A549 (cell line): ENCODE data around the gene EGFL7.

ENCODE experiments used
- CEBPB ChIP-seq, 2 experiments: fragments of >200 bp in 1 of 2; sonication (Bioruptor Twin) in 1 of 2; formaldehyde crosslinking in 1 of 2; IDR thresholded peaks; 2 replicates each; pipeline ENCODE4 v1.6.1; 2012 to 2016
- EP300 ChIP-seq, 2 experiments: fragments of >200 bp; sonication (Bioruptor Twin); formaldehyde crosslinking; IDR thresholded peaks; 2 replicates in 1 of 2; 3 replicates in 1 of 2; pipeline ENCODE4 v1.6.1; 2016 to 2017
- GATA3 ChIP-seq: IDR thresholded peaks from 2 replicates; pipeline ENCODE4 v1.6.1; 2012; ENCODE audit warnings: borderline replicate concordance
- MYC ChIP-seq: IDR thresholded peaks from 2 replicates; pipeline ENCODE4 v1.6.1; 2012; ENCODE audit warnings: mild to moderate bottlenecking, inconsistent platforms, low read length, improper control_type of control experiment, borderline replicate concordance
- POLR2A ChIP-seq: IDR thresholded peaks from 2 replicates; pipeline ENCODE4 v1.6.1; 2012; ENCODE audit warnings: mild to moderate bottlenecking, low read length
- SREBF2 ChIP-seq: fragments of 450-650 bp; IDR thresholded peaks from 2 replicates; pipeline ENCODE4 v1.6.1; 2014; ENCODE audit warnings: mild to moderate bottlenecking, moderate library complexity
- USF2 ChIP-seq: fragments of 450-650 bp; IDR thresholded peaks from 2 replicates; pipeline ENCODE4 v1.6.1; 2014; ENCODE audit warnings: antibody characterized with exemption

DNA sequence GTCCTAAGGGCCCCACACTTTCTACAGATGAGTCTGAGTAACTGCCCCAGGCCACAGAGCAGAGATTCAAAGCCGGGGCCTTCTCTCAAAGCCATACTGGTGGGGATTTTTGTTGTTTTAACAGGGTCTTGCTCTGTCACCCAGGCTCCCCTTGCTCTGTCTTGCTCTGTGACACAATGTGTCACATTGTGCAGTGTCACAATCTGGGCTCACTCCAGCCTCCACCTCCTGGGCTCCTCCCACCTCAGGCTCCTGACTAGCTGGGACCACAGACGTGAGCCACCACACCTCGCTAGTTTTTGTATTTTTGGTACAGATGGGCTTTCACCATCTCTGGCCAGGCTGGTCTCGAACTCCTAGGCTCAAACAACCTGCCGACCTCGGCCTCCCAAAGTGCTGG lies 15.9 kb downstream of the EGFL7 start:
- TF ChIP-seq USF2 (no peak), MYC (no peak), EP300 (IDR thresholded peaks at IDR 0.05) (no peak), CEBPB (IDR thresholded peaks at IDR 0.05) (no peak), GATA3 (no peak), POLR2A (no peak), SREBF2 (no peak)
